ENCODE data around the gene SRGAP2.
A peak's percentile ranks its signal among the peaks of the same experiment; 100 is the strongest.
"Not testable (repeated sequence)": the region's sequence is repeated elsewhere in the genome, so short reads cannot be mapped to it uniquely, and the experiment has no call there.

The SRGAP2 gene

DNA sequence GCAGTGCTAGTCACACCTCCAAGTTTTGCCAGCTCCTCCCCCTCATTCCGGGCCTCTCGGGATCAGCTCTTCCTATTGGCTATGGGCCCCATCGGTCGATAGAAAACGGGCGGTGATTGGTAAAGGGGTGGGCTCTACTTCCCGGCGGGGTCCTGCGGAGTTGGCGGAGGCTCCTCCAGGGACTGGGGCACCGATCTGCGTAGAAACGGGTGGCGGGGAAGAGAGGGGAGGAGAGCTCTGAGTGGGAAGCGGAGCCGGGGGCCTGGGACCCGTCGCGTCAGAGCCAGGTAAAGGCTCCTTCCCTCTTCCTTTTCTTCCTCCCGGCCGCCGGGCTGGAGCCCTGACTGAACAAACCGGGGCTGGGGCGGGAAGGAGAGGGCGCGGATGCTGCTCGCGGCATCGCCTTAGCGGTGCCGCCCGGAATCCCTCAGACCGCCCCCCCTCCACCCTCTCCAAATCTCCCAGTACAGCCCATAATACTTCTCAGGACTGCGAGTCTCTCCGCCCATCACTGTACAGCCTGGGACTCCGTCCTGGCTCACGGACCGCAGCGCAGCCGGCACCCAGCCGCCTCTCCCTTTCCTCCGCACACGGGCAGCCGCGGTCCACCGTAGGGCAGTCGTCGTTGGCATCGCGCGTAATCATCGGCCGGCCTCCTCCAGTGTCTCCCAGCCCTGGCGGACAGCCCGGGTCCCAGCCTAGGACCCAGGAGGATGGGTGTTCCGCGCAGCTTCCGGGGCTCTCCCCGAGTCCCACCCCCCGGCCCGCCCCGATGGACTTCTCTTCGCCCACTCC is at the start of gene SRGAP2:
SRGAP2 (plus strand) TSS at position 178 of the 795 bp plus-strand sequence. CDS start 2,430 bp downstream, outside the sequence.
- peak within 1 kb of the TSS; percentile 47 for H3K4me3 ChIP-seq (ENCODE audit: control insufficient read depth, low read depth, low read length)
- DNase-seq (ENCODE audit: low read depth), result peak; percentile 62

DNA sequence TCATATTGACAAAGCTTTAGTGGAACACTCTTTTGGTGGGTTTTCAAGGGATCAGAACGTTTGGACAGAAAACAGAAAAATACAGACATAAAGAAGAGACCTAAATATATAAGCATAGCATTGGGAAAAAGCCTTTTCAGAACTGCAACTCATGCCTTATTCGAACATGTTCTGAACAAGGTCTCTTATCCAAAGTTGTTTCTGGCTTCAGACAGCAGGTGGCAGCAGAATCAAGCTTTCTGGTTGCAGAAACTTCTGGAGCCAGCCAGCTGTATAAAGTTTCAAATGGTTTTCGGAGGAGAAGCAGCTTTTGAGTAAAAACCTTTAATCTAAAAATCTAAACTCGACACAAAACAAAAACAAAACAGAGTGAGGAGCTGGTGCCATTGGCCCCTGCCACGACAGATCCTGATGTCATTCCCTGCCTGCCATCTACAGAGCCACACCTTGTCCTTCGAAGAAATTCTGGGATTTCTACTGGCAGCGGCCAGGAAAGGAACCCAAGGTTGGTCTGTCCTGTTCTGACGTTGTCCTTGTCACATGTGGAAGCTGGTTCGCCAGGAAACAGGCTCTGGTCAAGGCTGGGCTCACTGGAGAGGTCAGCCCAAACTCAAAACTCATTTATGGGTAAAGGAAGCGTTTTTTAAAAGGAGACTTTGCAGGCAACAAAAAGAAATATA is 35.9 kb upstream of the SRGAP2 start:
- H3K4me3 ChIP-seq (ENCODE audit: control insufficient read depth, low read depth, low read length); DNase-seq (ENCODE audit: low read depth): not testable (repeated sequence)

DNA sequence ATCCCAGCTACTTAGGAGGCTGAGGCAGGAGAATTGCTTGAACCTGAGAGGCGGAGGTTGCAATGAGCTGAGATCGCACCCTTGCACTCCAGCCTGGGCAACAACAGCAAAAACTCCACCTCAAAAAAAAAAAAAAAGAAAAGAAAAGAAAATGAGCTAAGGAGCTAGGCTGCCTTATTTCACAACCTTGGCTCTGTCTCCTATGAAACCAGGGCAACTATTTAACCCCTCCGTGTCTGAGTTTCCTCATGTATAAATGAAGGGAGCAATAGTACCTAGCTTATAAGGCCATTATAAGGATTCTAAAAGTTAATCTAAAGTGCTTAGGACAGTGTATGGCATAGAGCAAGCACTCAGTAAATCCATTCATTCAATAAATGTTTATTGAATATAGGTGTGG is 33.5 kb upstream of the SRGAP2 start:
- H3K4me3 ChIP-seq (ENCODE audit: control insufficient read depth, low read depth, low read length), result not testable (repeated sequence)
- peak; percentile 47 for DNase-seq (ENCODE audit: low read depth)

DNA sequence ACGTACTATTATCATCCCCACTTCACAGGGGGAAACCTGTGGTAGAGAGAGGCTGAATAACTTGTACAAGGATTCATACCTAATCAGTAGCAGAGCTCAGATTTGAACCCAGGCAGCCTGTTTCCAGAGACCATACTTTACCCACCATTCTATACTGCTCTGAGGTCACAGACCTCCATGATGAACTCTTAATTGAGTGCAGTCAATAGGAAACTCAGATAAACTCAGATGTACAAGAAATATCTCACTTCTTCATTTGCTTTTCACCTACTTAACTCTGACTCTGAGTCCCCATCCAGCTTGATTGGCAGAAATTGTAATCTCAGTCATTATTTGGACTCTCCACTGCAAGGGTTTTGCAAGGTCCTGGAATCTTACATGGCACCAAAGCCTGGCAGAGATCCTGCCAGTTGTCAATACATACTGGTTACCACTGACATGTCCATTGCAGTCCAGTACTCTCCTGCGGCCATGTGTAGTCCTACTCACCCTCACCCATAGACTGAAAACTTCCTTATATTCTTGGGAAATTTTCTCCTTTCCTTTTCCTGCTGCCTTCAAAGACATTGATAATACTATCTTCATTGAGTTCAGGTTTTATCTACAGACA is 30.1 kb upstream of the SRGAP2 start:
- not testable (repeated sequence) for H3K4me3 ChIP-seq (ENCODE audit: control insufficient read depth, low read depth, low read length); DNase-seq (ENCODE audit: low read depth)

- not testable (repeated sequence) for H3K4me3 ChIP-seq (ENCODE audit: control insufficient read depth, low read depth, low read length)
- peak; percentile 38 for DNase-seq (ENCODE audit: low read depth)
- TF ChIP-seq, protein P1, sequence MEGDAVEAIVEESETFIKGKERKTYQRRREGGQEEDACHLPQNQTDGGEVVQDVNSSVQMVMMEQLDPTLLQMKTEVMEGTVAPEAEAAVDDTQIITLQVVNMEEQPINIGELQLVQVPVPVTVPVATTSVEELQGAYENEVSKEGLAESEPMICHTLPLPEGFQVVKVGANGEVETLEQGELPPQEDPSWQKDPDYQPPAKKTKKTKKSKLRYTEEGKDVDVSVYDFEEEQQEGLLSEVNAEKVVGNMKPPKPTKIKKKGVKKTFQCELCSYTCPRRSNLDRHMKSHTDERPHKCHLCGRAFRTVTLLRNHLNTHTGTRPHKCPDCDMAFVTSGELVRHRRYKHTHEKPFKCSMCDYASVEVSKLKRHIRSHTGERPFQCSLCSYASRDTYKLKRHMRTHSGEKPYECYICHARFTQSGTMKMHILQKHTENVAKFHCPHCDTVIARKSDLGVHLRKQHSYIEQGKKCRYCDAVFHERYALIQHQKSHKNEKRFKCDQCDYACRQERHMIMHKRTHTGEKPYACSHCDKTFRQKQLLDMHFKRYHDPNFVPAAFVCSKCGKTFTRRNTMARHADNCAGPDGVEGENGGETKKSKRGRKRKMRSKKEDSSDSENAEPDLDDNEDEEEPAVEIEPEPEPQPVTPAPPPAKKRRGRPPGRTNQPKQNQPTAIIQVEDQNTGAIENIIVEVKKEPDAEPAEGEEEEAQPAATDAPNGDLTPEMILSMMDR (conservative IDR thresholded peaks at IDR 0.05; ENCODE audit: control insufficient read depth, insufficient read depth, low read depth, low read length), result peak; percentile 22
Measured at GRCh38 chr1:206174182-206174868, 29.0 kb upstream of the SRGAP2 start.

- not testable (repeated sequence) for H3K4me3 ChIP-seq (ENCODE audit: control insufficient read depth, low read depth, low read length)
- peak; percentile 49 for DNase-seq (ENCODE audit: low read depth)
- TF ChIP-seq, protein P1 (conservative IDR thresholded peaks at IDR 0.05; ENCODE audit: control insufficient read depth, insufficient read depth, low read depth, low read length), result peak; percentile 31
Measured at GRCh38 chr1:206175459-206176113, 27.8 kb upstream of the SRGAP2 start.

DNA sequence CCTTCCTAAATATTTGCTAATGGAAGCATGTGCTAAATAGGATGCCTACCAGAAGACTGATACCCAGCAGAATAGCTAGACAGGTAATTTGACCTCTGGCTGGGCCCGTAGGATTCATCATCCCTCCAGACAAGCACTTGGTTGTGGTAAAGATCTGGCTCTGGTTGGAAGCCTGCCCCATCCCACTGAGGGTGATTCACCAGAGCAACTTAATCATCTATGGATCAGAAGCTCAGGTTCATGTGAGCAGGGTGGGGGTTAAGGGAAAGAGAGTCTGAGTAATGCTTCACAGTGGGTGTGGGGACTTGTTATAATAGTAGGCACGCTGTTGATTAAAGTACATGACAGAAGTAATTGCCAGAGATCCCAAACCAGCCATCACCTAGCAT is 27.2 kb upstream of the SRGAP2 start:
- not testable (repeated sequence) for H3K4me3 ChIP-seq (ENCODE audit: control insufficient read depth, low read depth, low read length); DNase-seq (ENCODE audit: low read depth)

GRCh38 chr1:206178061-206178989 is 25.0 kb upstream of the SRGAP2 start:
- peak; percentile 86 for DNase-seq (ENCODE audit: low read depth)
- not testable (repeated sequence) for H3K4me3 ChIP-seq (ENCODE audit: control insufficient read depth, low read depth, low read length)

GRCh38 chr1:206179666-206180065 is 23.7 kb upstream of the SRGAP2 start:
- not testable (repeated sequence) for H3K4me3 ChIP-seq (ENCODE audit: control insufficient read depth, low read depth, low read length); DNase-seq (ENCODE audit: low read depth)

GRCh38 chr1:206182368-206183317 is 20.7 kb upstream of the SRGAP2 start:
- peak; percentile 44 for DNase-seq (ENCODE audit: low read depth)

DNA sequence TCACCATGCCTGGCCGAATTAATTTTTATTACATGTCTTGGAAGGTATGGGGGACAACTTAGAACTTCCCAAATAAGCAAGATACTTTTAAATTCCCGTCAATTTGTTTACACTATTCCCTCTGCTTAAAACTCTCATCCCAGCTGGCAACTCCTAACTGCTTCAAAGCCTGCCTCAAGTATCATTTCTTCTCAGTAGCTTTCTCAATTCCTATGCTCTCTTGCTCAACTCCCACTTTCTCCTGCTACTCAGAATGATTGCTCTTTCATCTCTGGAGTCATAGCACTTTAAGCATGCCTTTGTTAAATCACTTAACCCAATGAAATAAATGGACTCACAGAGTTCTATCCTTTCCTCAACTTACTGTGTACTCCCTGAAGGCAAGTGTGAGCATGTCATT is 19.6 kb upstream of the SRGAP2 start:
- peak; percentile 6 for DNase-seq (ENCODE audit: low read depth)
- H3K4me3 ChIP-seq (ENCODE audit: control insufficient read depth, low read depth, low read length), result not testable (repeated sequence)

More at GRCh38 chr1:206182368-206183317, 20.7 kb upstream of the SRGAP2 start:
- not testable (repeated sequence) for H3K4me3 ChIP-seq (ENCODE audit: control insufficient read depth, low read depth, low read length)

GRCh38 chr1:206185778-206186177 is 17.6 kb upstream of the SRGAP2 start:
- DNase-seq (ENCODE audit: low read depth); H3K4me3 ChIP-seq (ENCODE audit: control insufficient read depth, low read depth, low read length): not testable (repeated sequence)

DNA sequence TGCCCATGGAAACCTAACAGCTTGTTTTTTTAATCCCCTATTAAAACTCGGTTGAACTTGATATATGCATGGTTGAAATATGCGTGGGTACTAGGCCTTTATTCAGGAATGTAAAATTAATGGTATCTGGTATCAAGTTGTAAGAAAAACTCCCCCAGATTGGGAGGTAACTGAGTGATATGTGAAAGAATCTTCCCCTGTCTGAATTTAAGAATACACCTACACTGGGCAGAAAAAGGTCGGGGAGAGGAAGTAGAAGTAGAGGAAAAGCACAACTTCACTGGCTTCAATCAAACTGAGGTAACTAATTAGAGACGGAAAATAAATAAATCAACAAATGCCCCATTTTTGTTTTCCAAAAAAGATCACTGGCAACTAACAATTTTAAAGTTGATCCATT is 16.5 kb upstream of the SRGAP2 start:
- not testable (repeated sequence) for DNase-seq (ENCODE audit: low read depth); H3K4me3 ChIP-seq (ENCODE audit: control insufficient read depth, low read depth, low read length)

Data from fibroblast of mammary gland (primary cell).